Lung (tissue), 12 donors: ENCODE results near the gene ALK. TPM values are rescaled to one million over a fixed set of nuclear protein-coding genes. Genes with fewer than 3 reads are reported as not detected.

Source experiments
- ATAC-seq: fragments of 200-7000 bp; cut with Tn5 transposase; one replicate; pipeline ENCODE4 v1.9.1; 2020; ENCODE audit warnings: moderate number of reproducible peaks; ENCODE audit not compliant: insufficient read depth, low FRiP score
- DNase-seq, 3 donors: peaks; one replicate each; pipeline ENCODE4 v3.0.0-alpha.2; 2013 to 2017
- H3K27ac ChIP-seq, 2 donors: one replicate each; pipeline ENCODE4 v1.5.1; 2013; ENCODE audit warnings: mild to moderate bottlenecking in 2 of 2, moderate library complexity in 2 of 2, control low read depth in 1 of 2, inconsistent platforms in 1 of 2, low read depth in 1 of 2, low read length in 1 of 2
- H3K27me3 ChIP-seq, 3 donors: one replicate each; pipeline ENCODE4 v1.5.1; 2013; ENCODE audit warnings: low read length in 2 of 3; ENCODE audit not compliant: control insufficient read depth in 3 of 3, insufficient read depth in 3 of 3
- H3K36me3 ChIP-seq, 4 donors: one replicate each; pipeline ENCODE4 v1.5.1; 2013; ENCODE audit warnings: low read length in 4 of 4, mild to moderate bottlenecking in 1 of 4, moderate library complexity in 1 of 4; ENCODE audit not compliant: control insufficient read depth in 4 of 4, insufficient read depth in 4 of 4
- H3K4me1 ChIP-seq, 5 donors: one replicate each; pipeline ENCODE4 v1.5.1; 2013; ENCODE audit warnings: low read length in 5 of 5, mild to moderate bottlenecking in 2 of 5, moderate library complexity in 1 of 5; ENCODE audit not compliant: control insufficient read depth in 5 of 5, insufficient read depth in 5 of 5
- H3K4me3 ChIP-seq: one replicate; pipeline ENCODE4 v1.5.1; 2013; ENCODE audit warnings: mild to moderate bottlenecking, control low read depth, moderate library complexity
- H3K9ac ChIP-seq, 2 donors: one replicate each; pipeline ENCODE4 v1.5.1; 2013; ENCODE audit warnings: low read length in 2 of 2, control low read depth in 1 of 2; ENCODE audit not compliant: insufficient read depth in 1 of 2
- H3K9me3 ChIP-seq, 4 donors: one replicate each; pipeline ENCODE4 v1.5.1; 2013; ENCODE audit warnings: low read length in 3 of 4, mild to moderate bottlenecking in 1 of 4, moderate library complexity in 1 of 4; ENCODE audit not compliant: control insufficient read depth in 4 of 4, insufficient read depth in 3 of 4
- CTCF ChIP-seq: IDR thresholded peaks from 2 replicates; pipeline ENCODE4 v1.5.1; 2012; ENCODE audit warnings: mild to moderate bottlenecking; ENCODE audit errors: control extremely low read depth, extremely low read depth
- WGBS, 2 donors: extraction: QIAGEN DNeasy Blood & Tissue Kit; methylation state at CpG; one replicate each; pipeline ENCODE4 v1.1.7; 2013; 5-methylcytosine and 5-hydroxymethylcytosine counted together
- polyA plus RNA-seq, 2 donors: library from polyadenylated mRNA; stranded (reverse); fragments of 200-250 nt; gene quantifications; one replicate each; pipeline ENCODE4 v1.2.1, GENCODE V29; 2013
- total RNA-seq, 2 donors: library from RNA; depleted of rRNA in 1 of 2; stranded (reverse); fragments of >200 nt in 1 of 2; gene quantifications; one replicate each; pipeline ENCODE4 v1.2.1, GENCODE V29; 2014 to 2021
- donor health status: control.
- donor health status: control.
- donor health status: Bipolar disorder and iron deficiency.
- donor health status: healthy.
- donor health status: DM: yes; HTN: yes; CAD: no.

The ALK gene
- total and polyA plus RNA-seq, 4 donors: 0.09 to 0.25 (median 0.10) TPM; not detected in 1

GRCh38 chr2:29527947-29528346, 393.4 kb downstream of the ALK start:
- Histone ChIP-seq H3K4me1 (peaks cover 0 to 5% (median 0%) of the 10 kb centered on the region in 5 donors), H3K27me3 (no peaks in the 10 kb centered on the region), H3K4me3 (no peak overlapping the region), H3K9ac (no peak overlapping the region), H3K36me3 (no peaks in the 10 kb centered on the region), H3K9me3 (peaks cover 0 to 5% (median 0%) of the 10 kb centered on the region in 4 donors), H3K27ac (no peak overlapping the region)
- no peak for TF ChIP-seq CTCF
- 65 to 78% methylated on average over 8 of the region's 8 CpGs for WGBS, 2 donors
- DNase-seq (no peak), ATAC-seq (no peak)

- DNase-seq: no peak
- H3K9ac ChIP-seq: no peak overlapping the region
- H3K4me1 ChIP-seq: peaks cover 0 to 6% (median 0%) of the 10 kb centered on the region in 5 donors
- peaks cover 0 to 5% (median 0%) of the 10 kb centered on the region in 4 donors for H3K9me3 ChIP-seq
- TF ChIP-seq CTCF: no peak
- H3K4me3 ChIP-seq: no peak overlapping the region
- no peaks in the 10 kb centered on the region for H3K36me3 ChIP-seq
- no peak for ATAC-seq
- 92 to 94% methylated on average over 7 of the region's 7 CpGs for WGBS, 2 donors
- H3K27me3 ChIP-seq: no peaks in the 10 kb centered on the region
- no peak overlapping the region for H3K27ac ChIP-seq
These were observed 394.5 kb downstream of the ALK start for GRCh38 chr2:29526587-29527586.

GRCh38 chr2:29525921-29526320, 395.5 kb downstream of the ALK start:
- WGBS, 2 donors: 78 to 89% methylated on average over 2 of the region's 2 CpGs
- H3K9ac ChIP-seq: no peak overlapping the region
- no peak for TF ChIP-seq CTCF
- H3K9me3 ChIP-seq: peaks cover 0 to 5% (median 0%) of the 10 kb centered on the region in 4 donors
- H3K4me3 ChIP-seq: no peak overlapping the region
- ATAC-seq: no peak
- no peak for DNase-seq
- no peak overlapping the region for H3K27ac ChIP-seq
- H3K36me3 ChIP-seq: no peaks in the 10 kb centered on the region
- H3K27me3 ChIP-seq: no peaks in the 10 kb centered on the region
- H3K4me1 ChIP-seq: peaks cover 0 to 6% (median 0%) of the 10 kb centered on the region in 5 donors
